GM18498 (cell line): ENCODE measurements around the gene GLIS2.

ENCODE experiments used
- ATAC-seq: cut with Tn5 transposase; IDR thresholded peaks from one replicate; pipeline ENCODE4 v1.9.1; 2021; ENCODE audit warnings: mild to moderate bottlenecking, moderate library complexity; ENCODE audit not compliant: unreplicated experiment

The GLIS2 gene

GRCh38 chr16:4381072-4381934 is 65.4 kb downstream of the GLIS2 start:
- no peak for ATAC-seq

DNA sequence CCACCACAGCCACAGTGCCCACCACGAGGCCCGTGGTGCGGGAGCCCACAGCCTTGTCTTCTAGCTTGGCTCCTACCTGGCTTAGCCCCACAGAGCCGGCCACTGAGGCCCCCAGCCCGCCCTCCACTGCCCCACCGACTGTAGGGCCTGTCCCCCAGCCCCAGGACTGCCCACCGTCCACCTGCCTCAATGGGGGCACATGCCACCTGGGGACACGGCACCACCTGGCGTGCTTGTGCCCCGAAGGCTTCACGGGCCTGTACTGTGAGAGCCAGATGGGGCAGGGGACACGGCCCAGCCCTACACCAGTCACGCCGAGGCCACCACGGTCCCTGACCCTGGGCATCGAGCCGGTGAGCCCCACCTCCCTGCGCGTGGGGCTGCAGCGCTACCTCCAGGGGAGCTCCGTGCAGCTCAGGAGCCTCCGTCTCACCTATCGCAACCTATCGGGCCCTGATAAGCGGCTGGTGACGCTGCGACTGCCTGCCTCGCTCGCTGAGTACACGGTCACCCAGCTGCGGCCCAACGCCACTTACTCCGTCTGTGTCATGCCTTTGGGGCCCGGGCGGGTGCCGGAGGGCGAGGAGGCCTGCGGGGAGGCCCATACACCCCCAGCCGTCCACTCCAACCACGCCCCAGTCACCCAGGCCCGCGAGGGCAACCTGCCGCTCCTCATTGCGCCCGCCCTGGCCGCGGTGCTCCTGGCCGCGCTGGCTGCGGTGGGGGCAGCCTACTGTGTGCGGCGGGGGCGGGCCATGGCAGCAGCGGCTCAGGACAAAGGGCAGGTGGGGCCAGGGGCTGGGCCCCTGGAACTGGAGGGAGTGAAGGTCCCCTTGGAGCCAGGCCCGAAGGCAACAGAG is 66.3 kb downstream of the GLIS2 start:
- no peak for ATAC-seq

DNA sequence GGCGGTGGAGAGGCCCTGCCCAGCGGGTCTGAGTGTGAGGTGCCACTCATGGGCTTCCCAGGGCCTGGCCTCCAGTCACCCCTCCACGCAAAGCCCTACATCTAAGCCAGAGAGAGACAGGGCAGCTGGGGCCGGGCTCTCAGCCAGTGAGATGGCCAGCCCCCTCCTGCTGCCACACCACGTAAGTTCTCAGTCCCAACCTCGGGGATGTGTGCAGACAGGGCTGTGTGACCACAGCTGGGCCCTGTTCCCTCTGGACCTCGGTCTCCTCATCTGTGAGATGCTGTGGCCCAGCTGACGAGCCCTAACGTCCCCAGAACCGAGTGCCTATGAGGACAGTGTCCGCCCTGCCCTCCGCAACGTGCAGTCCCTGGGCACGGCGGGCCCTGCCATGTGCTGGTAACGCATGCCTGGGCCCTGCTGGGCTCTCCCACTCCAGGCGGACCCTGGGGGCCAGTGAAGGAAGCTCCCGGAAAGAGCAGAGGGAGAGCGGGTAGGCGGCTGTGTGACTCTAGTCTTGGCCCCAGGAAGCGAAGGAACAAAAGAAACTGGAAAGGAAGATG is 67.0 kb downstream of the GLIS2 start:
- ATAC-seq: no peak

DNA sequence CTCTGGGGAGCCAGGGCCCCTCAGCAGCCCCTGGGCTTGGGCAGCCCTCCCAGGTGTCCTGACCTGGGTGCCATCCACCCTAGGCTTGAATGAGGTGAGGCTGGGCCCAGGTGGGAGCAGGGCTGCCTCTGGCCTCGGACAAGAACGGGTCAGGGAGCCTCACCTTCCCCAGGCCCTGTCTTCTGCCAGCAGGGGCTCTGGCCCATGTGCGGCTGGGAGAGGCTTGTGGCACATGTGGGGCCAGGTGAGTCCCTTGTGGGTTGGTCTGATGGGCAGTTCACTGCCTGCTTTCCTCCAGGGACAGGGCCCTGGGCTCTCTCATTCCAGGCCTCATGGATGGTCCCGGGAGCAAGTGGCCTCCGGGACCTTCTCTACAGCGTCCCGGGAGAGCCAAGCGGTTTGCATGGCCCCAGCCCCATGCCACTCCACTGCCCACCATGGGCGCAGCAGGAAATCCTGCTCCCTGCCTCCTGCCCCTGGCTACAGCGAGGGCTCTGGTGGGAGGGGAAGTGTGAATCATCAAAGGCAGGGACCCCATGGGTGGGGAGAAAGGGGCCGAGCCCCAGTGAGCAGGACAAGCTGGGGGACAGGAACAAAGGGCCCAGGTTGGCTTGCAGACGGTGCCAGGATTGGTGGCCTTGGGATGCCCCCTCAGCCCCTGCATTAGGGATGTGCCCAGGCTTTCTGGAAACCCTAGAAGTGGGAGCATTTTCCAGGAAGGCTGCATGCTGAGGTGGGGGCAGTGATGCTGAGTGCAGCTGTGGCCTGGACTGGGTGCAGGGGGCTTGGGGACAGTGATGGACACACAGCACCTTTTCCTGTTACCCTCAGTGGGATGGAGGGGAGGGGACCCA is 68.0 kb downstream of the GLIS2 start:
- no peak for ATAC-seq

DNA sequence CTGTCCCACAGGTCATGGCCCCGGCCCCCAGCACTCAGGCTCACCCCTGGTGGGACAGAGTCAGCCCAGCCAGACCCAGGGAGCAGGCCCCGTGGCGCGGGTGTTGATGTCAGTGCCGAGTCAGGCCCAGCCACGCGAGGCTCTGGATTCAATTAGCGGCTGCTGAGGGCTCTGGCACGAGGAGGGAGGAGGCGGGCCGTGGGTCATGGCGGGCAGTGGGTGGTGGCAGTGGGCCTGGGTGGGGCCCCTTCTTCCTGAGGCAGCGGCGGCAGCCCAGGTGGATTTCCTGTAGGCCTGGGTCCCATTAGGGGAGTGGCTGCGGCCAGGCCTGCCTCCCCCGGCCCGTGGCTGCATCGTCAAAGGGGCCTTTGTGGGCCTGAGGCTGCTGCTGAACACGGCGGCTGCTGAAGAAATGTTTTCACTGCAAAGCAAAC is 68.7 kb downstream of the GLIS2 start:
- ATAC-seq: no peak

DNA sequence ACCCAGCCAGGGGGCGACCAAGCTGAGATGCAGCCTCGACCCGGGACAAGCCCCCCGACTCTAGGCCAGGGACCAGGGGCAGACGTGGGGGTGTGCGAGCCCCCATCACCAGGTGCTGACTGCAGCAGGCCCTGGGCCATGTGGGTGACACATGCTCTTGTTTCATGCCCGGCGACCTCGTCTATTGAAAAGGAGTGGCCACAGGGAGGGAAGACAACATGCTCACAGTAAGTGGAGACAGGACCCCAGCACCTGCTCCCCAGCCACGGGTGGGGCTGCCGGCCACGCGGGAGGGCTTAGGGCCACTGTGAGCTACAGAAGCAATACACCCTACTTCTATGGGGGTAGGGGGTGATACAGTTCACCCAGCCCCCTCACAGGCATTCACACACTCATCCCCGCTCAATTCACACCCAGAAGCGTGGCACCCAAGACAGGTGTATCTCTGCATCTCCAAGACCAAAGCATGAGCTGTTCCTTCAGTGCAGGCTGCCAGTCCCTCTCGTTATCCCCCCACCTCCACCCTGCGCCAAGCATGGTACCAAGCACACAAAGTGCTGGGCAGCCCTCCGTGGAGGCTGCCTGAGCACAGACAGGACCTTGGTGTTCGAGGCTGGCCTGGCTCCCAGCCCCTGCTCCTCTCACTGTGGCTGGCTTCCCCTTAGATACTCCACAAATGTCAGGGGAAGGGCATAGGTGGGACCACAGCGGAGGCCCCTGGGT is 69.4 kb downstream of the GLIS2 start:
- ATAC-seq: no peak

GRCh38 chr16:4385789-4386450 is 70.1 kb downstream of the GLIS2 start:
- no peak for ATAC-seq

GRCh38 chr16:4386451-4386805 is 70.6 kb downstream of the GLIS2 start:
- no peak for ATAC-seq

DNA sequence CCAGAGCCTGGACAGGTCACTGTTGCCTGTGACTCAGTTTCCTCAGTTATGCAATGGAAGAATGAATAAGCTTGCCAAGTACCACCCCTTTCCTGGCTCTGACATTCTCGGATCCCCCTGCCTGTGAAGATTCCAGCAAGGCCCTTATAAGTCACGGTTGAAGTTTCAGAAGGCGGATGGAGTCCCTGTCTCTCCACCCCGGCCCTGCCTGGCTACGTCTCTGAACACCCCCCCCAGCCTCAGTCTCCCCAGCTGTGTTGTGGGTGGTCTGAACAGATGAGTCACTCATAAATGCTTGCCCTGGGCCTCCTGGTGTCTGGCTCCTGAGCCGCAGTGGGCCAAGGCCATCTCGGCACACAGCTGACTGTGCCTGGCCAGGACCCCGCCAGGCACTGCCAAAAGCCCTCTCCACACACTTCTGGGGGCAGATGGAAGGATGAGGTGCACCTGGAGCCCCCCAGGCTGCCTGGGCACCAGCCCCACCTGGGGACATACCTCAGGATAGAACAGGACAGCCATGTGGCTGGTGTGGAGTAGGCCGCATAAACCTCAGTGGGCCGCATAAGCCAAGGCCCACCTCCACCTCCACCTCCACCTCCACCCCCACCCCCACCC is 71.2 kb downstream of the GLIS2 start:
- ATAC-seq: no peak

GRCh38 chr16:4387781-4388180 is 71.9 kb downstream of the GLIS2 start:
- no peak for ATAC-seq

GRCh38 chr16:4388271-4389021 is 72.6 kb downstream of the GLIS2 start:
- ATAC-seq: no peak
